GM19099 (cell line): ENCODE data around the gene KCNE4.

ENCODE experiments used
- POLR2A ChIP-seq: IDR thresholded peaks from 3 replicates; pipeline ENCODE4 v1.6.1; 2011; ENCODE audit warnings: low read depth; ENCODE audit not compliant: insufficient read length; ENCODE audit errors: extremely low read depth

The KCNE4 gene

GRCh38 chr2:223051693-223052289 lies at the start of gene KCNE4:
TSS of gene KCNE4 (plus strand) at chr2:223052190. CDS start at chr2:223052831, 641 bp downstream.
- no peak for TF ChIP-seq POLR2A

- no peak for TF ChIP-seq POLR2A
Observed at GRCh38 chr2:223003191-223003590, 48.8 kb upstream of the KCNE4 start.

GRCh38 chr2:223005496-223005895 lies 46.5 kb upstream of the KCNE4 start:
- TF ChIP-seq POLR2A, result no peak

- no peak for TF ChIP-seq POLR2A
Observed at GRCh38 chr2:223007531-223007930, 44.5 kb upstream of the KCNE4 start.

- no peak for TF ChIP-seq POLR2A
Observed at GRCh38 chr2:223008162-223008561, 43.8 kb upstream of the KCNE4 start.

- TF ChIP-seq POLR2A, result no peak
Observed at GRCh38 chr2:223008956-223009355, 43.0 kb upstream of the KCNE4 start.

GRCh38 chr2:223010641-223011040 lies 41.3 kb upstream of the KCNE4 start:
- no peak for TF ChIP-seq POLR2A

GRCh38 chr2:223012291-223012690 lies 39.7 kb upstream of the KCNE4 start:
- TF ChIP-seq POLR2A, result no peak

- no peak for TF ChIP-seq POLR2A
Observed at GRCh38 chr2:223019390-223019930, 32.5 kb upstream of the KCNE4 start.

GRCh38 chr2:223019987-223020717 lies 31.8 kb upstream of the KCNE4 start:
- TF ChIP-seq POLR2A, result no peak

GRCh38 chr2:223020971-223021675 lies 30.9 kb upstream of the KCNE4 start:
- TF ChIP-seq POLR2A, result no peak

GRCh38 chr2:223026357-223027110 lies 25.5 kb upstream of the KCNE4 start:
- TF ChIP-seq POLR2A, result no peak

- no peak for TF ChIP-seq POLR2A
Observed at GRCh38 chr2:223027442-223027841, 24.5 kb upstream of the KCNE4 start.

GRCh38 chr2:223029287-223029686 lies 22.7 kb upstream of the KCNE4 start:
- TF ChIP-seq POLR2A, result no peak
